GM11168 (cell line): Measurements from ENCODE around the gene PFDN4.

Experiments used
- in situ Hi-C: fragments of 300-500 bp; cut with MboI; formaldehyde crosslinking; loops from one replicate; pipeline ENCODE4 v1.12.0; 2022; ENCODE audit warnings: low sequenced_read_pairs; ENCODE audit not compliant: unreplicated experiment

Gene PFDN4

GRCh38 chr20:54172856-54173652 is 34.8 kb upstream of the PFDN4 start:
- in situ Hi-C loops: no loop called here

DNA sequence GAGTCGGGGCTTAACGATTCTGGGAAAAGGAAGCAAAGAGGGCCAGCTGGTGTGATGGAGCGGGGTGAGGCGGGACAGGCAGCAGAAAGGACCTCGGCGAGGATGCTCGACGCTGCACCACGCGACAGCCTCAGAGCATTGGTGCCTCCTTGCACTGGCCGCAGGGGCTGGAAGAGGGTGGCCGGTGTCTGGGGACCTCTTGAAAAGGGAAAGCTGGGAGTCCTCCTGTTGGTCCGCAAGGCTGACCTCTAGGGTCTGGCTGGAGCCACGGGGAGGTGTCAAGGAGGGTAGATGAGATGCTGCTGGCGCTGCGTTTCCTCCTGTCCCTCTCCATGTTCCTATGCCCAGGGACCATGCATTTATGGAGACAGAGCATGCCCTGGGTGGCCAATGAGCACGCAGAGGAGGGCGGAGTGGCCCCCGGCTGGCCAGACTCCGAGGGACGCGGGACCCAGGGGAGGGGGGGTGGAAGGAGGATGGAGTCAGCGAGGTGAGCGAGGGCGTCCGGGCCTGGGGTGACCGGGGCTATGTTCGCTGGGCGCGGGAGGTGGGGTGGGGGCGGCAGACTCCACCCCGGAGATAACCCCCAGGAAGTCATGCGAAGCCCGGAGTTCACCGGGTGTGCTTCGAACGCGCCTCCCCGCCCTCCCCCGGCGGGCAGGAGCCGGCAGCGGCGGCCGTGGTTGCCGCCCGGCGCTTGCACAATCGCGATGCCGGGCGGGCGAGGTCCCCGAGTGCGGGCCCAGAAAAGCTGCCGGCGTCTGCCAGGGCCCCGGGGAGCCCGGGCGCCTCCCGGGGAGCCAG is 34.0 kb upstream of the PFDN4 start, which contains the start of gene CYP24A1:
Gene CYP24A1 (minus strand): TSS at position 334 of the 804 bp plus-strand sequence. CDS start 407 bp downstream, outside the sequence.
- in situ Hi-C loops: no loop called here

DNA sequence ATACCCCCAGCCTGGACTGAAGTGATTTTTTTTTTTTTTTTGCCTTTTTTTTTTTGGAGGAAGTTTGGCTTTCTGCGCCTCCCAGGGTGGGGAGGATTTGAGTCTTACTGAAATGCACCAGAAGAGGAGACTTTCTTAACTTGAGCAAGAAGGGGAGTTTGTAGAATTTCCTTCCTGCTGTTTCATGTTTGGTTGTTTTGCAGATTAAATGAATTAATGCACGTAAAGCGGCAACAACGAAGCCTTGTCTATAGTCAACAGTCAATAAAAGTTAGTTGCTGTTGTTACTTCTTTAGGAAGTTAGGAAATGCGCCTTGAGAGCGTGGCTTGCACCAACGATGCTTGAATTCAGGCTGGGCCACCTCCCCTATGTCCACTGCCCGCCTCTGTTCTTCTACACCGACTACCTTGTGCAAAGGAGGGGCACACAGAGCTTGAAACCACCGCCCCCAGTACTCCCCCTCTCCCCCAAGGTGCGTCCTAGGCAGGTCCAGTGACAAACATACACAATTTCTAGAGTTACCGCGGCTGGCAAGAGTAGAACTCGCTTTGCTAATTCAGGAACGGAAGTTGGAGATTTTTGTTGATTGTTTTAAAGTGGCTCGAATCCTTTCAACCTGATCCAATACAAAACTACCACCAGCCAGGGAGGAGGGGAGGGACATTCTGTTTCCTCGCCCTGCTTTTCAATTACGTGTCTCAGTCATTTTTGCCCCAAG is 33.3 kb upstream of the PFDN4 start:
- in situ Hi-C loops: no loop called here

DNA sequence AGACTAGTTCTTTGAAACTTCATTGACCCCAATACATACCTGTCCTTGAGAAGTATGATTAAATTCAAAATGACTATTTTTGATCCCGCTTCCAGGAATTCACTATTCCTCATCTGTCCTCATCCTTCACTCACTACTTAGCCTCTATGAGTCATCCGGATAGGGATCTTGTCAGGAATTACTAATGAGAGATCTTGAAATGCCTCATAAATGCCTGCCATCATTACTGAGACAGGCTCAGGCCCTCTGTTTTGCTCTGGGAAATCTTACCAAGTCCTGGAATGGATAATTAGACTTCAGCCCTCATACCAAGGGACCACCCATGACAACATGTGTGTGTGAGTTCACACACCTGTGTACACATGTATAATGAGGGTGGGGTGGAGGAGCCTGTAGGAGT is 31.3 kb upstream of the PFDN4 start:
- in situ Hi-C loops: no loop called here

DNA sequence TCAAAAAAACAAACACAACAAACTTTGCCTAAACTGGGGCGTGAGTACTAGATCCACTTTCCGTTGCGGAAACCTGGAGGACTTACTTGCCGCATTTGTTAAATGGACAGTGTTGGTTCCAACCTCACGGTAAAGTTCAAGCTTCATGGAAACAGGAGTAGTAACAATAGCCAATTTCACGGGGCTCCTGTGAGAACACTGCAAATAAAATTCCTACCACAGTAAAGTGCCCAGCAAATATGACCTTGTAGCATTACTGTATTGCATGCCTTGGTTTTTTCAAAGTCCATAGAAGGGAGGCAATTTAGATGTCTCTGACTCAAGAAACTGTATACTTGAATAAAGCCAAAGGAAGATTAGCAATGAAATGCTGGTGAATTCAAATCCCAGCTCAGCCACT is 30.5 kb upstream of the PFDN4 start:
- in situ Hi-C loops: no loop called here

- in situ Hi-C loops: no loop called here
Observed at GRCh38 chr20:54178256-54178655, 29.6 kb upstream of the PFDN4 start.

GRCh38 chr20:54179946-54180345 is 27.9 kb upstream of the PFDN4 start:
- in situ Hi-C loops: no loop called here

- in situ Hi-C loops: no loop called here
Observed at GRCh38 chr20:54180931-54181330, 27.0 kb upstream of the PFDN4 start.

DNA sequence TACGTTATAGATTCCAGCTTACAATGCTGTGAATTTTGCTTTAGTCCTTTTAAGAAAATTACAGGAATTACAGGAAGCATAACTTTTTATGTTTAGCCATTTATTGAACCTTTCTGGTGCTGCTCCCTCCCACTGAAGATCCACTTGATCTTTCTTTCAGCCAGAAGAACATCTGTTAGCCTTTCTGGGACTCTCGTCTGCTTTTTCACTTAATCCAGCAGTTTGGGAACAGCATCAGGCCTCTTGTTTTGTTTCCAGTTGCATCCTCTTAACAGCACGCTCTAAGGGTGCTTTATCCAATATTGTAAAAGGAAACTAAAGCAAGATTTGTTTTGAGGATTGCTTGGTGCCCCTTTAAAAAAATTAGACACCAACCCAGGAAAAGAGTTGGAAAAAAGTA is 23.8 kb upstream of the PFDN4 start:
- in situ Hi-C loops: no loop called here

GRCh38 chr20:54184904-54185626 is 22.8 kb upstream of the PFDN4 start:
- in situ Hi-C loops: no loop called here

GRCh38 chr20:54188132-54188849 is 19.6 kb upstream of the PFDN4 start:
- in situ Hi-C loops: no loop called here

DNA sequence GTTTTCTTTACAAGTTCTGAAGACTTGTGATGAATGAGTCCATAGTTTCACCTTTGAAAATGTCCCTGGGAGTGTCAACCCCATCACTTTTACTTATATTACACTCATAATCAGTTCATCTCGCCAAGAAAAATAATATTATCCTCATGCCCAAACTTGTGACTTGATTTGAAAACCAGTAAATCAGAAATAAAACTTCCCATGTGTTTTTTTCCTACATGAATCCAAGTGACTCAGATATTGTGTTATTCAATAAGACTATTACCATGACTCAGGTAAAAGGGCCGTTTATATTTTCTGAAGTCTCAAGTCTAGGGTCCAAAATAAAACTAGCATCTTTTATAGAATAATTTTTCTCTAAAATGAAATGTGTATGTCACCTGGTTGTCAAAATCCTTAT is 18.3 kb upstream of the PFDN4 start:
- in situ Hi-C loops: loop anchor here (10.0 kb wide), 1 partner anchor 245 kb away; no protein-coding TSS in a partner anchor

DNA sequence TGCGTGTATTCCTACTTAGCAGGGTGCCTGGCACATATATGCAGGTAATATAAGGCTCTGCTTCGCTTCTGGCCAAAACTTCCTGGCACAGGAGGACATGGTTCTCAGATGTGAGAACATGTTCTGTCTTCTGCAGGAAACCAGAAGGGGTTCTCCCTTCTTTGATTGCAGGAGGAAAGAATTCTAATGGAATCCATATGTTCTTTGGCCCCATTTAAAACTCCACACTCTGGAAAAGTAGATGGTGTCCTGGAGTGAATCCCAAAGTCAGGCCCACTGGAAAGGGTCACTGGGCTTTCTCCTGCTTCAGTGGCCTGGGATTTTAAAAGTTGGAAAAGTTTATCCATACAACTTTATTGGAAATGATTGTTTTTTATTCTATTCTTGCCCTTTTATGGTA is 17.7 kb upstream of the PFDN4 start:
- in situ Hi-C loops: loop anchor here (10.0 kb wide), 1 partner anchor 245 kb away; no protein-coding TSS in a partner anchor

DNA sequence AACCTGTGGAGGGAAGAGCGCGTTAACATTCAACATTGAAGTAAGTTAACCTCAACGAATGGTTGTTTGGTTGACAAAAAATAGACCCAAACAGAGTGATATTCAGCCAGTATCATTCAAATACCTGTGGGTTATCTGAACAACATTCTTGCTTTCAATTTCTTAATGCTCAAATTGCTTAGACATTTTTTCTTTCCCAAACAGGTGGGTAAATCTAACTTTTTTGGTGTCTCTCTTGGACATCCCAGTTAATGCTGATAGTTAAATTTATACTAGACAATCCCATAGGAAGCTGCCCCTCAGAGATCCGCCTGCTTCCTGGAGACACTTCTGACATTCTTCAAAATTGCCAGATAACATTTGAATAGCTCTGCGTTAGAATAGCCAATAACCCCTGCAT is 14.1 kb upstream of the PFDN4 start:
- in situ Hi-C loops: loop anchor here (10.0 kb wide), 1 partner anchor 249 kb away; no protein-coding TSS in a partner anchor

GRCh38 chr20:54194724-54195438 is 13.0 kb upstream of the PFDN4 start:
- in situ Hi-C loops: loop anchor here (5.0 to 10.0 kb wide), 2 partner anchors 93 to 250 kb away; no protein-coding TSS in a partner anchor

GRCh38 chr20:54195483-54196472 is 12.1 kb upstream of the PFDN4 start:
- in situ Hi-C loops: loop anchor here (5.0 to 10.0 kb wide), 2 partner anchors 93 to 251 kb away; no protein-coding TSS in a partner anchor
